NCI-H1417 (cell line): ENCODE data around the gene SLC25A46.
"Not testable (repeated sequence)": the region's sequence is repeated elsewhere in the genome, so short reads cannot be mapped to it uniquely, and the experiment has no call there.

Experiments
- DNase-seq, 3 experiments: peaks; one replicate each; lab custom pipeline; 2025; lab: John Stamatoyannopoulos, UW

SLC25A46 gene

DNA sequence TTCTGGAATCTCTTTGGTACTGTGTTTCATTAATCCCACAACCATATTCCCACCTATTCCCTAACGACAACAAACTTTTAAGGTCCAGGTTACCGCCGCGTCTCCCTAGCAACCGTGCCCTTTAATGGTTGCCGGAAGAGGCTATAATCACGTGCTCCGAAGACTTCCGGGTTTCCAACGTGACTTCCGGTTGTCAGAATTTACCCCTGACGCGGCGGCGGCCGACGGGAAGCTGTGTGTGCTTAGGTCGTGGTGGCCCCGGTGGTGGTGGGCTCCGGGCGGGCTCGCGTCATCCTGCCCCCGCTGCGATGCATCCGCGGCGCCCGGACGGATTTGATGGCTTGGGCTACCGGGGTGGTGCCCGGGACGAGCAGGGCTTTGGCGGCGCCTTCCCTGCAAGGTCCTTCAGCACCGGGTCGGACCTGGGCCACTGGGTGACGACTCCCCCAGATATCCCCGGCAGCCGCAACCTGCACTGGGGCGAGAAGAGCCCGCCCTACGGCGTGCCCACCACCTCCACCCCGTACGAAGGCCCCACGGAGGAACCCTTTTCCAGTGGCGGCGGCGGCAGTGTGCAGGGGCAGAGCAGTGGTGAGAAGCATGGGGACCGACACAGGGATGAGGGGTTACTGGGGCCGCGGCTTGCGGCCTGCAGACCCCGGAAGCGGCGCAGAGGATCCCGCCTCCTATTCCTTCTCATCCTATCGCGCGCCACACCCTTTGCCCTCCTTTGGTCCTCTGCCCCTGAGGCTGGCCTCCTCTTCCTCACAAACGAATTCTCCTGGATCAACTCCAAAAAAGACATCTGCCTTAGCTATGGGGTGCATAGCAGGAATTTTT is at the start of gene SLC25A46:
Gene SLC25A46, plus strand, starts transcription at position 196 of the 840 bp plus-strand sequence. Its CDS starts 113 bp downstream, at position 309.
- peak; percentile 83 to 92 (median 85) for DNase-seq

DNA sequence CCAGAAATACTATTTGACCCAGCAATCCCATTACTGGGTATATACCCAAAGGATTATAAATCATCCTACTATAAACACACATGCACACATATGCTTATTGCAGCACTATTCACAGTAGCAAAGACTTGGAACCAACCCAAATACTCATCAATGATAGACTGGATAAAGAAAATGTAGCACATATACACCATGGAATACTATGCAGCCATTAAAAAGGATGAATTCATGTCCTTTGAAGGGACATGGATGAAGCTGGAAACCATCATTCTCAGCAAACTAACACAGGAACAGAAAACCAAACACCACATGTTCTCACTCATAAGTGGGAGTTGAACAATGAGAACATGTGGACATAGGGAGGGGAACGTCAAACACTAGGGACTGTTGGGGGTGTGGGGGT is 48.2 kb upstream of the SLC25A46 start:
- DNase-seq = not testable (repeated sequence)

DNA sequence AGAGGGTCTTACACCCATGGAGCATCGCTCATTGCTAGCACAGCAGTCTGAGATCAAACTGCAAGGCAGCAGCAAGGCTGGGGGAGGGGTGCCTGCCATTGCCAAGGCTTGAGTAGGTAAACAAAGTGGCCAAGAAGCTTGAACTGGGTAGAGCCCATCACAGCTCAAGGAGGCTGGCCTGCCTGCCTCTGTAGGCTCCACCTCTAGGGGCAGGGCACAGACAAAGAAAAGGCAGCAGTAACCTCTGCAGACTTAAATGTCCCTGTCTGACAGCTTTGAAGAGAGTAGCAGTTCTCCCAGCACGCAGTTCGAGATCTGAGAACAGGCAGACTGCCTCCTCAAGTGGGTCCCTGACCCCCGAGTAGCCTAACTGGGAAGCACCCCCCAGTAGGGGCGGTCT is 46.1 kb upstream of the SLC25A46 start:
- DNase-seq = not testable (repeated sequence)

DNA sequence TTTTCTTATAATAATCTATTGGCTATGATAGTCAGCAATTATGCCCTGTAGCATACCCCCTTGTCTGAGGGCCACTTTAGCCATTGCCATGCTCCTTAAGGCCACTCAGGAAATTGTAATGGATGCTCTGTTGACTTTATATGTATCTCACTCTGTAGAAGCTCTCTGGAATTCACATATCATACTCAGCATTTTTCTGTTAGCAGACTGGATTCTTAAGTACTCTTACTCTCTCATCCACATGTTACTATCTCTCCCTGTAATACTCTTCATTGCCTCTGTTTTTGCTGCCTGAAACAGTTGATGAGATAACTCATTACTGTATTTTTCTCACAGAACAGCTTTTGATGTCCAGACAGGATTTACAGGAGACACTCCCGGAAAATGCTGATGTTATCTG is 36.5 kb upstream of the SLC25A46 start:
- no peak for DNase-seq

DNA sequence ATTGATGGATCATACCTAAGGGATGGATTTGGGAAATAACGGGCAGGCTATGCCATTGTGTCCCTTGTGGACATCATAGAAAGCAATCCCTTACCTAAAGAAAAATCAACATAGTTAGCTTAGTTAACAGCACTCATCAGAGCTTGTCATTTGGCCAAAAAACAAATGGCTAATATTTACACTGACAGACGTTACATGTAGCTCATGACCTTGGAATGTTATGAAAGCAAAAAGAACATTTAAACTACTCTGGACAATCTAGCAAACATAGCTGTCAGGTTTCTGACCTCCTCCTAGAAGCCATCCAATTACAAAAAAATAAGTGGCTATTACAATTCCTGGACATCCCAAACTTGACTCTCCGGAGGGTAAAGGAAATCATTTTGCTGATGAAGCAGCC is 36.1 kb upstream of the SLC25A46 start:
- DNase-seq = no peak

DNA sequence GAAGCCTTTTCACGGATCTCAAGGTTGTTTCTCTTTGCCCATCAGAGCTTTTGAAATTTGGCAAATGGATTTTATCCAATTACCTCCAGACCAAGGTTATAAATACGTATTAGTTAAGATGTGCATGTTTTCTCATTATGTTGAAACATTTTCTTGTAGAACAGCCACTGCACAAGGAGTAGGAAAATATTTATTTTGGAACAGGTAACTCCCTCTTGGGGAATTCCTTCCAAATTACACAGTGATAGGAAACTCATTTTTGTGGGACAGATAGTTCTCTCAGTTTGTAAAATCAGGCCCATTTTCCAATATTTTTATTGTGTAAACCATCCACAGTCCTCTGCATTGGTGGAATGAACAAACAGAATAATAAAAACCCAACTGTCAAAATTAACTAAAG is 35.3 kb upstream of the SLC25A46 start:
- no peak for DNase-seq

DNA sequence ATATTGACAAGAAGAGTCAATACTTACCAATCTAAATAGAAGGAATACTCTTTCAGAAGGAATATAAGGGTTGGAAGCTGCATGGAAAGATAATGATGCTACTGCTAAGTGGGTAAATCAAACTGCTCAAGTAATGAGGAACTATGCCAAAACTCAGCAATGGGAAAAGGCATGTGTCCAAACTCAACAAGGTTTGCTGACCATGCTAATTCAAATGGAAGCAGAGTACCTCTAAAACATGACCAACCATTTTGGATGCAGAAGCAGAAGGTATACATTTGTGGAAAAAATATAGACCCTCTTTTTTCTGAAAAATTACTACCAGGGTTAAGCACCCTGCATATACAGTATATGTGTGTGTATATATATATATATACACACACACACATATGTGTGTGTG is 33.5 kb upstream of the SLC25A46 start:
- DNase-seq = no peak

DNA sequence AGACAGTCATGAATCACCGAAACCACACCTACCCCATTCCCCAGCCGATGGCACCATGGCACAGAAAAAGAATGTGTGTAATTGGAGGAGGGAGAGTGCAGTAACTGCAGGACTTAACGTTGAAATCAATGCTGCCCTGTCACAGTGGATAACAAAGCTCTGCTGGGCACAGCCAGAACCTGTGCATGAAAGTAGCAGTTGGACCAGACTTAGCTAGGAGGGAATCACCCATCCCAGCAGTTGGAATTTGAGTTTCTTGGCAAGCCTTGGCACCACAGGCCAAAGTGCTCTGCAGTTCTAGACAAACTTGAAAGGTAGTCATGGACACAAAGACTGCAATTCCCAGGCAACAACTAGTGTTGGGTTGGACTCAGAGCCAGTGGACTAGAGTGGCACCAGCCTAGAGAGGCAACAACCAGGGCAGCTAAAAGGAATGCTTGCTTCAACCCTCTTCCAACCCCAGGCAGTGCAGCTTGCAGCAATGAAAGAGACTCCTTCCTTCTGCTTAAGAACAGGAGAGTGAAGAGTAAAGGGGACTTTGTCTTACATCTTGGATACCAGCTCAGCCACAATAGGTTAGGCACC is 31.5 kb upstream of the SLC25A46 start:
- no peak for DNase-seq

DNA sequence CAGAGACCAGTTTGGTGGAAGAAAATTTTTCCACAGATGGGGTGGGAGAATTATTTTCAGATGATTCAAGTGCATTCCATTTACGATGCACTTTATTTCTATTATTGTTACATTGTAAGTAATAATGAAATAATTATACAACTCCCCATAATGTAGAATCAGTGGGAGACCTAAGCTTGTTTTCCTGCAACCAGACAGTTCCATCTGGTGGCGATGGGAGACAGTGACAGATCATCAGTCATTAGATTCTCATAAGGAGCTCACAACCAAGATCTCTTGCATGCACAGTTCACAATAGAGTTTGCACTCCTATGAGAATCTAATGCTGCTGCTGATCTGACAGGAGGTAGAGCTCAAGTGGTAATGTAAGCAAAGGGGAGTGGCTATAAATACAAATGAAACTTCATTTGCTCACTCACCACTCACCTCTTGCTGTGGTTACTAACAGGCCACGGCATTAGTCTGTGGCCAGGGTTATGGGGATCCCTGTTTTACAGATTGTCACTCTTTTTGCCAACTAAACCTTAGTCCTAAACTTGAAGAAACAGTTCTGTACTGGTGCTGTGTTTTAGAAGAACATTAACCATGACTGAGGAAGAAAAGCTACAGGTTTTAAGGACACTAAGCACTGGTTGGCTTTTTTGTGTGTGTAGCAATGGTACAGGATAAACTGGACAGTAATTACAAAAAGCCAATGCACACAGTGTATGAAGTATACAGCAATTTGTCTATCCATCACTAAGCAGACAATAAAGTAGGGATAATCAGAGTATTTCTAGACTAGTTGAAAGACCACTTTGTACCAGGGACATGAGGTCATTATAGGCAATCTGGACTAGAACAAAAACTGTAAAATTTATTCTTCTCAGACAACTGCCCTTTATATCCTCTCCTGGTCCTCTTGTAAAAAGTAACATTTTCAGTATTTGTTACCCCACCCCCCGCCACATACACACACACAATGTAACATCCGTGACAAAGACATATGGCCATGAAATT is 22.3 kb upstream of the SLC25A46 start:
- peak in 1 of 3 experiments; percentile 1 for DNase-seq

DNA sequence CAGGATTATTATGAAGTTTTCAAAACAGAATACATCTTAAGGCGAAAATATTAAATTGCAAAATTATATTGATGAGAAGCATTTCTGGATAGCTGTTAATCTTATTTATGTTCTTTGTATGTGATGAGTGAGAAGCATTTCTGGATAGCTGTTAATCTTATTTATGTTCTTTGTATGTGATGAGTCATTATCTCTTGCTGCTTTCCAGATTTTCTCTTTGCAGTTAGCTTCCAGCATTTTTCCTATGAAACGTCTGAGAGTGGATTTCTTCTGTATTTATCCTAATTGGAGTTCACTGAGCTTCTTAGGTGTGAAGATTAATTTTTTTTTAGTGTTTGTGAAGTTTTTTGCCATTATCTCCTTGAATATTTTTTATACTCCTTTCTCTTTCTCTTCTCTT is 20.5 kb upstream of the SLC25A46 start:
- no peak for DNase-seq

DNA sequence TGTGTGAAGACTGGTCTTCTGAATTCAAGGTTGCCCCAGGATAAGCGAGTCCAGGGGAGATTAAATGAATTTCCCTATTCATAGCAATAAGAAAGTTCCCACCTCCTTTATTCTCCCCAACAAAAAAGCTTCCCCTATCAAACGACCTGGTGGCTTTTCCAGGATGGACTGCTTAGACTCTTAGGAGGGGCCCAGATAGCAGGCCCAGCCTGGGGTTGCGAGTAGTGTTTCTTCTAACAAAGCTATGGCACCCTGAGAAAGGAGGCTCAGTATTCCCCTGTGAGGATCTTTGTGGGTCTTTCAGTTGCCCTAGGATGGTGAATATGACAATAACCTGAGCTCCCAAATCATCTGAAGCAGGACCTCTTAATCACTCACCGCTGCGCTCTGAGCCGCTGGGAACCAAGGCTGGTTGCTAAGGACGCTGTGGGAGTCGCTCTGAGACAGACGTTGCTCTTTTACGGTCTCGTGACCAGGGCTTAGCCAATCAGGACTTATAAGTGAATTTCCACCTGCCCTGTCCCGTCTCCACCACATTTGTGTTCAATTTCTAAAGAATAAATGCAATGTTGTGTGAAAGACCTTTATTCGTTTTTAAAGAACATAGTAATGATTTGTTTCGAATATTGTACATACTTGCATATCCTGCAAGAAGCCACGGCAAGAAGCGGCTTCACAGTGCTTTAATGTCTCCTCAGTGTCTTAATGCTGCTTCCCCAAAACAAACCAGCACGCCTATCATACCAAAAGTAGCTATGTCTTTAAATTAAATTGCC is 12.4 kb upstream of the SLC25A46 start, which contains the start of gene TMEM232:
Gene TMEM232, minus strand, starts transcription at position 423 of the 776 bp plus-strand sequence. CDS start 59,319 bp downstream, outside the sequence.
- peak; percentile 66 to 86 (median 74) for DNase-seq

DNA sequence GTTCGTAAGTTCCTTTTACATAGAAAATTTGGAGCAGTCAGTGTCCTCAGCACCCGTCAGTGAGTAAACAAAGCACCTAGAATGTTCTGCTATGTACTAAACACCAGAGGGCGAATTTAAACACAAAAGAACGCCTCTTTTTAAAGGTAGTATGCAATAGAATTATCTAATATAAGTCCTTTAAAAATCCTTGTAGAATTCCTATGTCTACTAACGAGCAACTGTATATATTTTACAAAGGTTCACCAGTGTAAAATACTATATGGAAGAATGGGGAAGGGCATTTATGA is 11.8 kb upstream of the SLC25A46 start:
- DNase-seq = no peak

DNA sequence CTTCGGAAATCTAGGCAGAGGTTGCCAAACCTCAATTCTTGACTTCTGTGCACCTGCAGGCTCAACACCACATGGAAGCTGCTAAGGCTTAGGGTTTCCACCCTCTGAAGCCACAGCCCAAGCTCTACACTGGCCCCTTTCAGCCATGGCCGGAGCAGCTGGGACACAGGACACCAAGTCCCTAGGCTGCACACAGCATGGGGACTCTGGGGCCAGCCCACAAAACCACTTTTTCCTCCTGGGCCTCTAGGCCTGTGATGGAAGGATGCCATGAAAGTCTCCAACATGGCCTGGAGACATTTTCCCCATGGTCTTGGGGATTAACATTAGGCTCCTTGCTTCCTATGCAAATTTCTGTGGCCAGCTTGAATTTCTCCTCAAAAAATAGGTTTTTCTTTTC is 7.3 kb upstream of the SLC25A46 start:
- not testable (repeated sequence) for DNase-seq

DNA sequence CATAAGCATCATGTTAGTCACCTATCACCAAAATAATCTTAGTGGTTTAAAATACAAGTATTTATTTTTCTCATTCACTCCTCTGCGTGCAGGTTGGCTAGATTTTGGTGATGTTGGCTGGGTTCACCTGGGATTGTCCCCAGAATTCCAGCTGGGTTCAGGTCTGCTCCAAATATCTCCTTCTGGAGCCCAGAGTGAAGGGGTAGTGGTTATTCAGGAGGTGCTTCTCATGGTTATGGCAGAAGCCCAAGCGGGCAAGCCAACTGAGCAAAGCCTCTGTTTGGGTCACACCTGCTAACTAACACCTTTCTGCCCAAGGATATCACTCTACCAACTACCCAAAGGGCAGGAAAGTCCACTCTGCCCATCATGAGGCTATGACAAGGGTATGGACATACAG is 4.7 kb upstream of the SLC25A46 start:
- no peak for DNase-seq

DNA sequence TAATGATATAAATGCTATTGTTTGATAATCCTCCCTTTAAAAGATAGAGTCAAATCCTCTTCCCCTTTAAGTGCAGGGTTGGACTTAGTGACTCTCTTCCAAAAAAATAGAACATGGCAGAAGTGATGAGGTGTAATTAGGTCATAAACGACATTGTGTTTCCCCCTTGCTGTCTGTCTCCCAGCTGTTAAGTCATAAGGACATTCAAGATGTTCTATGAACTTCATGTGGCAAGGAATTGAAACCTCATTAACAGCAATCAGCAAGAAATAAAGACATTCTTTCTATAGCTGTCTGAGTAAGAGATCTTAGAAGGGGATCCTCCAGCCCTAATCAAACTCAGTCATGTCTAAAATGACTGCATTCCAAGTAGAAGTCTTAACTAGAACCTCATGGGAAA is 3.3 kb upstream of the SLC25A46 start:
- no peak for DNase-seq

DNA sequence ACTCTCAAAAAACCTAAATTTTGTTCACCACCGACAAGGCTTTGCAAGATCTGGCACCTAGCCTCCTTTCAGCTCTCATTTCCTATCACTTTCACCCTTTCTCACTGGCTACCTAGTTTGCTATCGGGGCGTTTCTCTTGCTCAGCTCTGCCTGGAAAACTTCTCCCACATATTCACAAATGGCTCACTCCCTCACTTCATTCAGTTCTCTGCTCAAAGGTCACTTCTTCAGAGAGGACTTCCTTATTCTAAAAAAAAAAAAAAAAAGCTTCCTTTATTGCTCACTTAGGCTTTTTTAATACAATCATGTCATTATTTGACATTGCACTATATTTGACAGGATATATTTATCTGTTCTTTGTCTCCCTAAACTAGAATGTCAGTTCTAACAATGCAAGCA is 2.1 kb upstream of the SLC25A46 start:
- DNase-seq = no peak

DNA sequence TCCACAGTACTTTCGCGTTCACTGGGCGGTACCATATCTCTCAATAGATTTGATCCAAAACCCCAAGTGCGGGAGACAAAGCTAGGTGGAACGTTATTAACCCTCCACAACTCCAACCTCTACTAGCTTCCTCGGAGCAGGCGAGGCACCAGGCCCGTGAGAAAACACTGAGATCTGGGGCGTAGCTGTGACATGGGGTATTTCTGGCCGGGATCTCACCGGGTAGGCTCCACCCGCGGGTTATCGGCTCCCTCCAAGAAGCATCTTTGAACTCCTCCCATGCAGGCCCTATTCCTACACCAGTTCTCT is 350 bp upstream of the SLC25A46 start:
- DNase-seq = peak in 1 of 3 experiments; percentile 83

DNA sequence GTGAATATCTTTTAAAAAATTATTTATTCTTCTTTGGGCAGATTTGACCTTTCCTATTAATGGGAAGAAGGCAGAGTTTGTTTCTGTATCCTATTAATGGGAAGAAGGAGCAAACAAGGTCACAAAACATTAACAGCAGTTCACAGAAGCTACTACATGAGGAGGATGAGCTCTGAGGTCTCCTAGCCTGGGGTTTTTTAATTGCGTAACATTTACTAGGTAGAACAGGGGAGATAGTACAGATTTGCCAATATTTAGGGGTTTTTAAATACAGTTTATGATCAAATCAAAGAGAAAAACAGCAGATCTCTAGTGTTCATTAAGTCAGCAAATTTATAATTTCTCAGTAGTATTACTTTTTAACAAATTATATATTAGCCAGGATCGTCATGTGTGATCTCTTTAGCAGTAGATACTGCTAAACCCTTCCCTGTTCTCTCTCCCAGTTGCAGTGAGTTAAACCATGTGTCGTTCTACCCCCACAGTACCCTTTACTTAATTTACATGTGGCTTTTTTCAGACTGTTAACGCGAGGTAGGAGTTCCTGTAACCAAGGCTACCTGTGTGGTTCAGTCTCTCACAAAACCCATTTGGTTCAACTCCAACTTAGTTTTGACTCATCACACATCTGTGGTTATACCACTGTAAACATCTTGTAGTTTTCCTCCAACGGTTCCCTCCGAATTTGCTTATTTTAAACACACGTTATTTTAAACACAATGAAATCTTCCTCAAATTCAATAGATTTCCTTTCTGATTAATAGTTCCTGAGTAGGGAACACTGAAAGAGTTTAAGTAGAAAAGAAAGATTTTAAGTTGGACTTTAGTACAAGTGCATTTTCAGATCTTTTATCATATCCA is 13.3 kb downstream of the SLC25A46 start:
- DNase-seq = no peak

DNA sequence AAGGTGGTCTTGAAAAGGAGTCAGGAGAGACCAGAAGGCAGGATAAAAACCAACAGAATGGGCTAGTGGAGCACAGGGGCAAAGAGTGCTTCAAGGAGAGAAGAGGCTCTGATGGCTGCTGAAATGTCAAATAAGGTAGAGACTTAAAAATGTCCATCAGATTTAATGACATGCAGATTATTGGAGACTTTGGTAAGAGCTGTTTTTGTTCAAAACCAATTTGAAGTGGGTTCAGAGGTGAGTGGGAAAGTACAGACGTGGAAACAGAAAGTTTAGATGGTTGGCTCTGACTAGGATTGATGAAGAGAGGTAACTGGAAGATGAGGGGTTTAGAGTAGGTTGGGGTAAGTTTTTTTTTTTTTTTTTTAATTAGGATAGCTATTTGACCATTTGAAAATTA is 14.1 kb downstream of the SLC25A46 start:
- DNase-seq = no peak

DNA sequence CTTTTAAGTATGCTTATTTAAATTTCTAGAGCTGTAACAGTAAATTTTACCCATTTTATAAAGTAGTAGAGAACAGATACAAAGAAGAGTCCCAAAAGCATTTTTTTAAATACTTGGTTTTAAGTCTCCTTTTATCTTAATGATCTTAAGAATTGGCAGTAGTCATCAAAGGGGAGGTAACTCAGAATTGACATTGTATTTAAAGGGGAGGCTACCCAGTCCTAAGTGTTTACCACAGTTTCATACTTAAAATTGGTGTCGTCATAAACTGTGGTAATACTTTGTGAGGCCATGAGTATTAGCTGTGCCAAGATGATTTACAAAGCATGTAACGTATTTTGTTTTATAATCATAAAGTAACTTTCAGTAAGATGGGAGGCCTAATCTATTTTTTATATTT is 14.8 kb downstream of the SLC25A46 start:
- DNase-seq = no peak

DNA sequence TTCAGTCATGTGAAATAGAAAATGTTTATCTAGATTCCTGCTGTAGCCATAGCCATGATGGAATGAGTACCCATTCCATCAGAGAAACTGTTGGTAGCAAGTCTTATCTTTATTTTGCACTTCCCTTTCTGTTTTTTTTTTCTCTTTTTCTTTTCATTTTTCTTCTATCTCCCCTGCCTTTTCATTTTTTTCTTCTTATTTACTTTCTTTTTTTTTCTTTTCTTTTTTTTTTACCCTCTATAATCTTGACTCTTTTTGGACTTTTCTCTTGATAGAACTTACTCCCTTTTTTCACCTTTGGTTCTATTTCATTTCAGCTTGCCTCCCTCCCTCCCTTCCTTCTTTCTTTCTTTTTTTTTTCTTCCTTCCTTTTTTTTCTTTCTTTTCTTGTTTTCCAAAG is 15.4 kb downstream of the SLC25A46 start:
- no peak for DNase-seq
